Stimulated activated CD4-positive, alpha-beta T cell treated with anti-CD3 and anti-CD28 coated beads, Interleukin-12 subunit alpha, Interleukin-12 subunit beta, amount 100 ng/mL, for 48 hours (primary cell): ENCODE results near the gene TMEM258.
A peak's percentile ranks its signal among the peaks of the same experiment; 100 is the strongest.

Experiments
- DNase-seq, 3 donors: peaks; one replicate each; pipeline ENCODE4 v3.0.0-alpha.2; 2020; ENCODE audit warnings: low read depth in 2 of 3, low spot score in 1 of 3

TMEM258 gene

DNA sequence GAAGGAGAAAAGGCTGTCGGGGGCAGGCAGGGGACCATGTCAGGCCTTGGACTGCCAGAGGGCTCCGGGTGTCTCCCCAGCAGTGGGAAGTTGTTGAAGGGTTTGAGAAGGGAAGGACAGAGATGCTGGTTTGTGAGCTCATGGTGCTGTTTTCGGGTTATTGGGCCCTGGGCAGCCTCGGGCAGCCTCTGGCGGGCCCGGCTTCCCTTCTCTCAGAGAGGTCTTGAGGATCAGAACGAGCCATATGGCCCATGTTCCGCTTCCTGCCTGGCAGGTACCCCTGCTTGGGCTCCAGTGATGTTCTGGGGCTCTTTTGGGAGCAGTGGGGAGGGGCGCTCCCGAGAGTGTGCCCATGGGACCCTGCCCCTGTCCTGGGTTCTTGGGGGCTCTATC lies 30.2 kb downstream of the TMEM258 start:
- DNase-seq: no peak

DNA sequence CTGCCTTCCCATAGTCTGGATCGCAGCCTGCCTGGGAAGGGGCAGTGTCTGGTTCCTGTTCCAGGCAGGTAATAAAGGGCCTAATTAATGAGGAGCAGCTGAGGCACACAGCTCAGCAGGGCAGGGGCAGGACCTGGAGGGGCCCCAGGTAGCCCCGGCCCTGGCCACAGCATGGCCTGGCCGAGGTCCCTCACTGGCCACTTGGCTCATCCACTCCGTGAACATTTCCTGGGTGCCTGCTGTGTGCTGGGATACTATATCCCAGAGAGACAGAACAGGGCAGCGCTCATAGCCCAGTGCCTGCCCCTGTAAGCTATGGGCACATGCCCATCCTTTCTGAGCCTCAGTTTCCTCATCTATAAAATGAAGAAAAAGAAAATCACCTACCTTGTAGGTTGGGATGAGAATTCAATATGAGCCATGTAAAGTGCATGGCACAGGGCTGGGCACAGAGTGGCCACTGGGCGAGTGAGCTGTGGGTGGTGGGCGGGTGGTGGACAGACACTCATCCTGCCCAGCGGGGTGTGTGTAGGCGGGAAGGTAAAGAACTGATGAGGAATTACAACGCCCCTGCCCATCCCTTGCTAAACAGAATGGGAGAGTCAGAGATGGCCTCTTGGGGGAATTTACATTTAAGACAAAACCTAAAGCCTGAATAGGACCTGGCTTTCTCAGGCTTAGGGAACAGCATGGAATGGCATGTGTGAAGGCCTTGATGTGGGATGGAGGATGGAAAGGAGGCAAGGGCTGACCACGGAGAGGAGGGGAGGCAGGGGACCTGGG lies 30.8 kb downstream of the TMEM258 start:
- DNase-seq: no peak

DNA sequence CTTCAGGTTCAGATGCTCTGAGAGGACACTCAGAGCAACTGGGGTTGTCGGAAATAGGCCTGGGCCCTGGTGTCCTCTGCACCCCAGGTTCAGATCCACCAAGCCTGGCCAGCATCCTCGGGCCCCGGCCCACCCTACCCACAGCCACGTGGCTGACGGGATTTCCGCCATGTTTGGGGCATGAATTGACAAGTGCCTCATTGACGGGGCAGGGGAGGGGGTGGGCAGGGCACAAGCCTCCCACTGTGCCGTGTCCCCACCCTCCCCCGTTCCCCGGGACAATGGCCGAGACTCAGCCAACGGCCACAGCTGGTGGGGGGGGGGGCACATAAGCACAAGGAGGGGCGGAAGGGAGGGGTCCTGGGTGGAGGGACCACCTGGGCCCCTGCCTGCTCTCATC lies 31.5 kb downstream of the TMEM258 start:
- DNase-seq: no peak

DNA sequence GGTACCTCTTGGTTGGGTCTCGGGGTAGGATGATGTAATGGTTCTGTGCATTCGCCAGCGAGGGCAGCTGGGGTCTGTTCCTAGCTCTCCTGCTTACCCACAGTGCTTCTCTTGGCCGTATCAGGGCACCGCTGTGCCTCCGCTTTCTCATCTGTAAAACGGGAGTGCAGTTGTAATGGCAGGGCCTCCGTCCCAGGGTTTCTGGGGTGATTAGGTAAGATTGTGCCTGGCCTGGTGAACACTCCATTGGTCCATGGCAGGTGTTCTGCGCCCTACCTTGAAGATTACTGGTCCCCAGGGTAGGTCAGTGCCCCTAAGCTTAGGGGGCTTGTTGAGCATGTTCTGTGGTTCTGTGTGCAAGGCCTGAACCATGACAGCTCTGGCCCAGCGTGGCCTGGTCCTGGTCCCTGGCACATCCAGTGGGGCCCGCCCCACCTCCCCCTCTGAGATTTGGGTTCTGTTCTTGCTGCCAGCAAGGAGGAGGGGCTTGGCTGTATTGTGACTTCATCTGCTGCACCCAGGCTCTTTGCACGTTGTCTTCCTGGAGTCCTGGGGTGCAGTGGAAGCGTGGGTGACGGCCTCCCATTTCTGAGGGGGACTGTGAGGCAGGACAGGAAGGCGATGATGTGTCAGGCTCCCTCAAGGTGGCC lies 35.1 kb downstream of the TMEM258 start:
- DNase-seq: no peak

DNA sequence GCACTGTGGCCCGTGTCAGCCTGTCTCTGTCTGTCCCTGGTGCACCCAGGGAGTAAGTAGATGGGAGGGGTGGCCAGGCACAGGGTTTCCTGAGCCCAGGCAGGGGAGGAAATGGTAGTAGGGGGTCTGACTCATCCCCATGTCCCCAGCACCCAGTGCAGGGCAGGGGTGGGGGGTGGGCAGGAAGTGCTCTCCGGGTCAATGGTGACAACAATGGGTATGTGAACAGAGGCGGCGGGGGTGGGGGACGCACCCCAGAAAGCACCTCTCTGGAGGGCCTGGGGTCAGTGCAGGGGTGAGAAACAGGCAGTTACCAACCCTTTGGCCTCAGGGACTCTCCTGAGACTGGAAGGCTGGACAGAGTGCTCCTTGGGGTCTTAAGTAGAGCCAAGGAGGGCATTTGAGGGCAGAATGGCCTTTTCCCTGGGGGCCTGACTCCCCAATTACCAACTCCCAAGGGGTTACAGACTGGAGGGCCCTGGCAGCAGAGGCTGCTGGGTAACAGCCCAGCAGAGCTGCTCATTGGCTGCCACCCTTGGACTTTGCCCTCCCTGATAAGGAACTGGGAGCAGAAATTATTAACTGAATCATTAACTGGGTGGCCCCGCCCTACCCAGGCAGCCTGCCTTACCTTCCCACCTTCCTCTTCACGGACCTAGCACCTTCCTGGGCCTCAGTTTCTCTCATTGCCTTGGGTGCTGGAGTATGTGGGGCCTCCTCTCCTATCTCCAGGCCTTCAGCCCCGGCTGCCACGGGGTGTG lies 35.8 kb downstream of the TMEM258 start:
- no peak for DNase-seq

DNA sequence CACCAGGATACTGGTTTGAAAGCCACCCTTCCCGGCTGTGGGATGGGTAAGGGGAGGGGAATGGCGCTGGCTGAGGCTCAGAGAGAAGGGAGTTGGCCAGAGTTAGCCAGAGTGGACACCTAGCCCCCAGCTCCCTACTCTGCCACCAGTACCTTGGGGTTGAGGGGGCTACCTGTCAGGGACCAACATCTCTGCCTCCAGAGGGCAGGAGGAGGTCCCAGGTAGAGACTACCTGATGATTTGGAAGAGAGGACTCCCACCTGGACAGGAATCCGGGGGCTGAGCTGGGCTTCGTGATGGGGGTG lies 36.3 kb downstream of the TMEM258 start:
- DNase-seq: no peak

DNA sequence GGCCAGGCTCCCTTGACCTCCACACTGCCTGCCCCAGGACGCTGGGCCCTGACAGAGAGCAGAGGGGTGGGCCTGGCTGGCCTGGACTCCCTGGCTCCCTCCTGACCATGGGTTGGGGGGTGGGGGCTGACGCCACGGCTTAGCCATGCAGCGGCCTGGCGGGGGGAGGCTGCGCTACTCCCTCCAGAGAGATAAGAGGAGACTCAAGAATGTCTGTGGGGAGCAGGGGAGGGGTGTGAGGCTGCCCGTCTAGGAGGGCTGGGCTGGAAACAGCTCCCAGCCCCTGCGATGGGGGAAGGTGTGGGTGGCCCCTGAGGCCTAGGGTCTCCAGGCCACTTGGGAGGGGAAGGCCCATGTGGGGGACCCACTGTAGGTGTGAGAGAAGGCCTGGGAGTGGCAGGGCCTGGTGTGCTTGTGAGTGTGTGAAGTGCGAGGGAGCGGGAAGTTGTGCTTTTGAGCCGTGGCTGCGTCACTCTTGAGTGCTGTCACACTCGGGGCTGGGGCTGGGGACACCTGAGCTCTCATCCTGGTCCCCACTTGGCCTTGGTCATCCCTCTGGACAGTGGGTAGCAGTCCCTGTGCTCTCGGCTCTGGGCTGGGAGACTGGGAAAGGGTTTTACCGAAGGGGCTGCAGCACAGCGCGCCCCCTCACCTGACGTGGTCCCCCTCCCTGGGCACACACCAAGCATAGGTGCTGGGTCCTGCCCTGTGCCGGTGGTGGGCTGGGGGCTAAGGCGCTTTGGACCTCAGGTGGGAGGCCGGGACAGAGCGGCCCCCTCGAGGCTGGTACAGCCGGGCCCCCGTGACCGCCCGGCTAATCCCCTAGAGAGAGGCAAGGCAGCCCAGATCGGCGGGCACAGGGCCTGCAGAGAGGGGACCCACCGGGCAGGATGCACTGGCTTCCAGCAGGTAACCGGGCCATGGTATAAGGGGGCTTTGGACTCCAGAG lies 37.6 kb downstream of the TMEM258 start:
- DNase-seq: no peak

DNA sequence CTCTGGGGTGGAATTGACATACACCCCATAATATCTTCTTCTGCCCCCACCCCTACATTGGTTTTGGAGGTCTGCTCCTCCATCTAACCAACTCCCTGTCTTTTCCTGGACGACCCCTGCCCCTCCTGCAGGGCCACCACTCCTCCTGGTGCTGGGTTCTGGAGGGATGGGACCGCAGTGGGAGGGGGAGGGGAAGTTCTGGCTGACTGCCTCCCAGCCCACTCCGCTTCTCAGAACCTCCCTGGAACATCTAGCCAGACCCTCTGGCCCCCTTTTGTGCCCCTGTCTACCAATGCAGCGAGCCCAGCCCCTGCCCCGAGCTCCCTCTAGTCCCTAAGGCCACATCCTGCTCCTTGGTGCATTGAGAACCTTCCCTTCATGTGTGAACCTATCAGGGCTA lies 38.7 kb downstream of the TMEM258 start:
- no peak for DNase-seq

DNA sequence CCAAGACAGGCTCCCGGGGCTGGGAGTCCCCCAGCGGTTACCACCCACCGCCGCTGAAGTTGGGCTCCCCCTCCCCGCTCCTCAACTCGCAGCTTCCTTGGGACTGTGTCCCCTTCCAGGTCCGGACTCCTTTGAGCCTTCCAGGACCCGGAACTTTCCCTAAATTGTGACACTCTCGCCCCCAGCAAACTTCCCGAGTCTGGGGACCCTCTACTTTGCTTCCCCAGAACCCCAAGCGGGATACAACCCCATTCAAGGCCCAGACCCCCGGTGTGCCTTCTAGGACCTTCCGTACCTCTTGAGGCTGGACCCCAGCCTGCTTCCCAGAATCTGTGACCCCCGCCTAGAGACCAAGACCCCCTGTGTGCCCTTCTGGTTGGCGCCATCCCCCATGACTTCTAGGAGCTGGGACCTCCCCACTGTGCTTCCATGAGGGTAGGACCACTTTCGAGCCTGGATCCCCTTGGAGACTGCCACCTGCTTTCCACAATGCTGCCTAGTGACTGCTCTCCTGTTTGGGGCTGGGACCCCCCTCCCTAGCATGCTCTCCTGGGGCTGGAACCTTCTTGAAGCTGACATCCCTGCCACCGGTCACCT lies 39.4 kb downstream of the TMEM258 start:
- DNase-seq: no peak

DNA sequence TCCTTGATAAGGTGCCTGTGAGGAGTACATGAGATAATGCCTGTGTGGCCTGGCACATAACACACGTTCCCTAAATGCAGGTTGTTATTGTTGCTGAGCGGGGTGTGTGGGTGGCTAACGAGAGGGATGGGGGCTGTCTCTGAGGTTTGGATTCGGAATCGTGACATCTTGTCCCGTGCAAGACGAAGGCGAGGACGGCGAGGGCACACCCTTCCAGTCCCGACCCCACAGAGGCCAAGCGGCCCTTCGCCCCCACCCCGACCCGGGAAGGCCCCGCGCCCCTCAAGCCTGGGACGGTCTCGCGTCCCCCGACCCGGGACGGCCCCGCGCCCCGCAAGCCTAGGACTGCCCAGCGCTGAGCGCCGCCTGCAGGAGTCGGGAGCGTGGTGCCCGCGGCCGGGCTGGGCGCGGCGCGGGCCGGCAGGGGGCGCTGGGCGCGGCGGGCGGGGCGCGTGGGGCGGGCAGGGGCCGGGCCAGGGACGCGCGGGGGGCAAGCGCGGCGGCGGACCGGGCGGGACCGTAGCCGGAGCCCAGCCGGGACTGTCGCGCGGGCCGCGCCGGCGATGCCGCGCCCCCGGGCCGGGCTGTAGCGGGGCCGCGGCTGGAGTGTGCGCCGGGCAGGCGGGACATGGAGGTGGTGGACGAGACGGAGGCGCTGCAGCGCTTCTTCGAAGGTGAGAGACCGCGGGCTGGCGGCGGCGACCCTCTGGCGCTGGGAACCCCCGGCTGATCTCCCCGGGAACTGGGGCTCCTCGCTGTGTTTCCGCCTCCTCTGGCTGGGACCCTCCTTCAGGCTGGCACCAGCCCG lies 40.1 kb downstream of the TMEM258 start, which contains the start of gene MYRF:
MYRF (plus strand) TSS at position 520 of the 808 bp plus-strand sequence; CDS start at position 629, 109 bp downstream.
- peak; percentile 18 to 48 (median 40) for DNase-seq

DNA sequence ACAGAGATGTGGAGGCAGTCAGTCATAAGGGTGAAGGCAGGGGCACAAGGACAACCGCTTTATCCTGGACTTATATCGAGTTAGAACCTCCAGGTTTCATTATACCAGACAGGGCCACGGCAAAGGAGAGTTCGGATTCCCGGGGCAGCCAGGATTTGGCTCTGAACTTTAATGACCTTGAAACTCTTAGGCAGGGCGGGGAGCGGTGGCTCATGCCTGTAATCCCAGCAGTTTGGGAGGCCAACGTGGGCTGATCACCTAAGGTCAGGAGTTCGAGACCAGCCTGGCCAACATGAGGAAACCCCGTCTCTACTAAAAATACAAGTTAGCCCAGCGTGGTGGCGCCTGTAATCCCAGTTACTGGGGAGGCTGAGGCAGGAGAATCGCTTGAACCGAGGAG lies 41.0 kb downstream of the TMEM258 start:
- DNase-seq: no peak

DNA sequence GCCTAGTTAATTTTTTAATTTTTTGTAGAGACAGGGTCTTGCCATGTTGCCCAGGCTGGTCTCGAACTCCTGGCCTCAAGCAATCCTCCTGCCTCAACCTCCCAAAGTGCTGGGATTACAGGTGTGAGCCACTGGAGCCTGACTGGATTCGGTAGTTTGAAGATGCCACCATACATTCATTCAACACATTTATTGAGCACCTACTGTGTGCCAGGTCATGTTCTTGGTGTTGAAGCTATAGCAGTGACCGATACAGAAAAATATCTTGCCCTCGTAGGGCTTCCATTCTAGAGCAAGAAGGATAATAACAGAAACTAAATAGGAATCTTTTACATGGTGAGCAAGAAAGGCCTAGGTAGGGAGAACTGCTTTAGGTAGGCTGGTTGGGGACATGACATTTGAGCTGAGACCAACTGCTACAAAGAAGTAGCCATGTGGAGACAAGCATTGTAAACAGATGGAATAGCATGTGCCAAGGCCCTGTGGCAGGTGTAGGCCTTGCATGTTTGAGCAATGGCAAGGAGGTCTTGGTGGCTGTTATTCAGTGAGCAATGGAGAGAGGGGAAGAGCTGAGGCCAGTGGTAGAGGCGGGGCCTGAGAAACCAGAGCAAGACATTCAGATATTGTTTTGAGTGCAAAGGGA lies 41.6 kb downstream of the TMEM258 start:
- no peak for DNase-seq

DNA sequence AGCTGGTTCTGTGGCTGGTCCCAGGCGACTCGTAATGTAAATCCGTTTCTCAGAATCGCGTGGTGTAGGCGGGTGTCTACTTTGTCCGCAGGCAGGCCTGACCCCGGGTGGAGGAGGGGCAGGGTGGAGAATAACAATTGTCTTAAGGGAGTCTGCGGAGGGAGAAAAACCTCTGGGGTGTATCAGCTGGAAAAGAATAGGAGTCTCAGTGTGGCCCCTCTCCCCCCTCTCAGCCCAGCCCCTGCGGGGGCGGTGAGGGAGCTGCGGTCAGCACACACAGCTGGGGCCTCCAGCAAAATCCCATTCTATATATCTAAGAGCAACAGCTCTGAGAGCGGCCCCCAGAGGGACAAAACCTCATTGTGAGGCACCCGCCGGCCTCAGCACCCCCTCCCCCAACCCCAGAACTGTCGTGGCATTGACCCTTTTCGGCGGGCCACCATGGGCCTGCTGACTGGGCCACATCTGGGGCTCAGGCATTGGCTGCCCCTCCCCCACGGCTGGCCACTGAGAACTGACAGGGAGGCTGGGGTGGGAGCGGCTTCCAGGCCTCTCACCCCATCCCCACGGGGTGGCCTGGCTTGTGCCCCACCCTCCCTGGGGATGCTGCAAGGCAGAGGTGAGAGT lies 42.7 kb downstream of the TMEM258 start:
- DNase-seq: no peak

DNA sequence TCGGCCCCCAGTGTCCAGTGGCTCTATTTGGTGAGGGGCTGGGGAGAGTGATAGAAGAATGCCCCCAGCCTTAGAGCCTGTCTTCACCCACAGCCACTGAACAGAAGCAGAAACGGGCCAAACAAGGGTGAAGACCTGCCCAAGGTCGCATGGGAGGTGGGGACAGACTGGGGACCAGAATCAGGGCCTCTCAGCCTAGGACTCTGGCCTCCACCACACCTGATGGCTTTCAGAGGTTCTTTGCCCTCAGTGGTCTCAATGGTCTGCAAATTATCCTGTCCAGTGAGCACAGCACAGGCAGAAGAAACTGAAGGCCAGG lies 44.5 kb downstream of the TMEM258 start:
- DNase-seq: no peak

DNA sequence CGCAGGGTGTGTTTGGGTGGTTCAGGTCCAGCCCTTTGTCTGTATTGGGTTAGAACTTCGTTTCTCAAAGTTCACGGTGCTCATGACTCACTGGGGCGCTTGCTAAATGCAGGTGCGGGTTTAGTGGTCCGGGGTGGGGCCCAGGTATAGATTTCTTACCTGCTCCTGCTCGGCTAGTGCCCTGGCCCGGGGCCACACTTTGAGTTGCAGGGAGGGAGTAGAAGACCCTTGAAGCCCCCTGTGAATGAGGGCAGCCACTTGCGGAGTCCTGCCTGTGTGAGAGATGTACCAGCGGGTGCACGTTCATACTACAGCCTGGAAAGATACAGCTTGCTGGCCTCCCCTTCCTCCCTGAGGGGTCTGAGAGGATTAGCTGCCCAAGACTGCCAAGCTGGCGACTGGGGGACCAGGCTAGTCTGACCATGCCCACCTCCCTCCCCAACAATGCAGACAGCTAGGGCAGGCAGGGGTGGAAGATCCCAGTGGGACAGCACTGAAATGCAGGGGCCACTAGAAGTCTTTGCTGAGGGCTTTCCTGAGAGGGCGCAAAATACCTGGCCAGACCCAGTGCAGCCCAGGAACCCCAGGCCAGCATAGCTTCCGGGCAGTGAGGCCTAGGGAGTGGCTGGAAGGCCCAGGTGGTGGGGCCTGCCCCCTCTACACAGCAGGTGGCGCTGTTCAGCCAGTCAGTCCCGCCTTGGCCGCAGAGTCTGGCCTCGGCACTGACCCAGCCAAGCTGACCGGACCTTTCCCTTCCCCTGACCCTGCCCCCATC lies 45.0 kb downstream of the TMEM258 start:
- peak in 1 of 3 donors; percentile 31 for DNase-seq

DNA sequence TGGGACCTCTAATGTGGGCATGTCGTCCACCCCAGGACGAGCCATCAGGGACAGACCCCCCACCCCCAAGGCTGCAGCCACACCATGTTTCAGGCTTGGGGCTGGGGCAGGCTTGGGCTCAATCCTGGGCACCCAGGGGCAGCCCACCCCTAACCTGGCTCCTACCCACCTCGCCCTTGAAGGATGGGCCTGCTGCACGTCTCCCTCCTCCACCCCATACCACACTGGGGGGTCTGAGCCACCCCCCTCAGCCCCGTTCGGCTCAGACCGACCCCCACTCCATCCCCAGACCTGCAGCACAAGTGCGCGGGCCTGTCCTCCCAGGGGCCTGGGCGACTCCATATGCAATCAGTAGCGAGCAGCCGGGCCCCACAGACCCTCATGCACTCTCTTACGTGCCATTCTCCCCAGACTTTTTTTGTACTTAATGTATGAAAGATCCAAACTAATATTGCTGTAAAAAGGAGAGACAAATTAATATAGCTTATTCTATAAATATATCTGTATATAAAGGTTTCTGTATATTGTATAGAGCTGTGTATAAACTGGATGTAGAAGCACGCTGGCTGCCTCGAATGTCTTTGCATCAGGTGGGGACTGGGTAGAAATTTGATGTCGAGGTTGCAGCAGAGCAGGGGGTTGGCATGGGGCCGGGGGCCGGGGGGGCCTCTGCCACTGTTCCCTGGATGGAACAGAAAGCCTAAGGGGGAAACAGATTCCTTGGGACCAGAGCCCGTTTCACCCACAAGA lies 45.8 kb downstream of the TMEM258 start:
- DNase-seq: no peak

DNA sequence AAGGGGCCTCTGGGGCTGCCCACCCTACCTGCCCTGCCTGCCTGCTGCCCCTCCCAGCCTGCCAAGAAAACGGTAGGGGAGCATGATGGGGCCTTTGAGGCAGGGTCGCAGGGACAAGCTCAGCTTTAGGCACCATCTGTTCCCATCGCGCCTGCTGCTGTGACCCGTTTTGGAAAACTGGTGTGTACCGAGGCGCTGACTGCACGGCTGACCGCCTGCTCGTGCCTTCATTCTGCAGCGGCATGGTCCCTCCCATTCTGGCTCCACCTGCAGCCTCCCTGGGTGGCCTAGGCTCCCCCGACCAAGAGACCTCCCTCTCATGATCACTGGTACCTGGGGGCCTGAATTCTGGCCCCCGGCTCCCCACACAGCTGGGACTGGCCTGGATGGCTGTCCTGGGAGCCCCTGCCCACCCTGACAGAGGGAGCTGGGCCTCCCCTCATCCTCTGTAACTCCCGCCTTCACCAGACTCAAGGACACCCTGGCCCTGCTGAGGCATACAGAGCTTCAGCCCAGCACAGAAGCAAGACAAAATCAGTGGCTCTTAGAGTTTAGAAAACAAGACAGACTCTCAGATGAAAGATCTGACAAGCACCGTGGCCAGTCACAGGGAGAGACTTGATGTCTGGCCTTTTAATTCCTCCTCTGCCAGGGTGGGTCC lies 46.5 kb downstream of the TMEM258 start:
- no peak for DNase-seq
